ENCODE data around the gene EPO.

The EPO gene

DNA sequence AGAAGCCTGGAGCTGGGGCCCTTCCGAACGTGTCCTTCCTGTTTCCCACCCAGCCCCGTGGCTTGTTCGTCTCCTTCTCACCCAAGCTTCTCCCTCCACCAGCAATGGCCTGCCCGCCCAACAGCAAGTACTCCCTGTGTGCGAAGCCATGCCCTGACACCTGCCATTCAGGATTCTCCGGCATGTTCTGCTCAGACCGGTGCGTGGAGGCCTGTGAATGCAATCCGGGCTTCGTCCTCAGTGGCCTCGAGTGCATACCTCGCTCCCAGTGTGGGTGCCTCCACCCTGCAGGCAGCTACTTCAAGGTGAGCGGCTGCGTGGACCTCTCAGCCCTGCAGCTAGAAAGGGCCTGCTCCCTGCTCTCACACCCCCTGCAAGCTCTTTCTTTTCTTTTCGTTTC is 45.0 kb downstream of the EPO start:
- Histone ChIP-seq H3K9me3 (replicated peaks; ENCODE audit: insufficient read depth, low read length) (no peaks in the 10 kb centered on the region), H3K36me3 (replicated peaks; ENCODE audit: insufficient read depth, low read length) (no peaks in the 10 kb centered on the region), H3K9ac (ENCODE audit: low read length) (no peak overlapping the region), H3K27me3 (replicated peaks; ENCODE audit: insufficient read depth, low read length) (peaks cover 89% of the 10 kb centered on the region), H3K27ac (ENCODE audit: low read length) (no peak overlapping the region), H3K79me2 (ENCODE audit: low read length) (no peaks in the 10 kb centered on the region), H3K4me2 (ENCODE audit: low read depth, low read length) (no peak overlapping the region), H4K20me1 (ENCODE audit: insufficient read depth, low read length) (no peaks in the 10 kb centered on the region), H2AFZ (ENCODE audit: low read length) (no peak overlapping the region), H3K9me2 (replicated peaks; ENCODE audit: insufficient read depth, low read length) (no peaks in the 10 kb centered on the region), H3K4me3 (ENCODE audit: low read length) (no peak overlapping the region), H3F3A (ENCODE audit: insufficient read depth, low read length) (no peaks in the 10 kb centered on the region), H3K4me1 (ENCODE audit: low read length) (no peaks in the 10 kb centered on the region)
- no peak for DNase-seq
- TF ChIP-seq, protein P1, sequence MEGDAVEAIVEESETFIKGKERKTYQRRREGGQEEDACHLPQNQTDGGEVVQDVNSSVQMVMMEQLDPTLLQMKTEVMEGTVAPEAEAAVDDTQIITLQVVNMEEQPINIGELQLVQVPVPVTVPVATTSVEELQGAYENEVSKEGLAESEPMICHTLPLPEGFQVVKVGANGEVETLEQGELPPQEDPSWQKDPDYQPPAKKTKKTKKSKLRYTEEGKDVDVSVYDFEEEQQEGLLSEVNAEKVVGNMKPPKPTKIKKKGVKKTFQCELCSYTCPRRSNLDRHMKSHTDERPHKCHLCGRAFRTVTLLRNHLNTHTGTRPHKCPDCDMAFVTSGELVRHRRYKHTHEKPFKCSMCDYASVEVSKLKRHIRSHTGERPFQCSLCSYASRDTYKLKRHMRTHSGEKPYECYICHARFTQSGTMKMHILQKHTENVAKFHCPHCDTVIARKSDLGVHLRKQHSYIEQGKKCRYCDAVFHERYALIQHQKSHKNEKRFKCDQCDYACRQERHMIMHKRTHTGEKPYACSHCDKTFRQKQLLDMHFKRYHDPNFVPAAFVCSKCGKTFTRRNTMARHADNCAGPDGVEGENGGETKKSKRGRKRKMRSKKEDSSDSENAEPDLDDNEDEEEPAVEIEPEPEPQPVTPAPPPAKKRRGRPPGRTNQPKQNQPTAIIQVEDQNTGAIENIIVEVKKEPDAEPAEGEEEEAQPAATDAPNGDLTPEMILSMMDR (IDR thresholded peaks at IDR 0.05; ENCODE audit: low read length), result no peak

DNA sequence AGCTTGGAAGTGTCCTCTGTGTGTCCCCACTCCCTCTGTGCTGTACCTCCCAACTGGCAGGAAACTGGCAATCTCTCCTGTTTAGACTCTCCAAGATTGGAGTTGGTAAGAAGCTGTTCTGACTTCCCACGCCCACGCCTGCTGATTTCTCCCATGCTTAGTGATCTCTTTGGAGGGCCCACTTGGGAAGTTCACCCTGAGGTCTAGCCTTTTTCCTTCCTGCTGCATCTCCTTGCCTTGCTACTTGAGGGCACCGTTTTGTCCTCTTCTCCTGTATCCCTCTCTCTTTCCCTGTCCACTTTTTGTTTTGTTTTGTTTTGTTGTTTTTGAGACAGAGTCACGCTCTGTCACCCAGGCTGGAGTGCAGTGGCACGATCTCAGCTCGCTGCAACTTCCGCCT is 48.5 kb downstream of the EPO start:
- no peak for DNase-seq
- Histone ChIP-seq H4K20me1 (ENCODE audit: insufficient read depth, low read length) (no peaks in the 10 kb centered on the region), H3K27ac (ENCODE audit: low read length) (no peak overlapping the region), H3K4me1 (ENCODE audit: low read length) (no peaks in the 10 kb centered on the region), H3K79me2 (ENCODE audit: low read length) (no peaks in the 10 kb centered on the region), H3K9me3 (replicated peaks; ENCODE audit: insufficient read depth, low read length) (no peaks in the 10 kb centered on the region), H3F3A (ENCODE audit: insufficient read depth, low read length) (no peaks in the 10 kb centered on the region), H3K9me2 (replicated peaks; ENCODE audit: insufficient read depth, low read length) (no peaks in the 10 kb centered on the region), H3K9ac (ENCODE audit: low read length) (no peak overlapping the region), H2AFZ (ENCODE audit: low read length) (no peak overlapping the region), H3K4me3 (ENCODE audit: low read length) (no peak overlapping the region), H3K36me3 (replicated peaks; ENCODE audit: insufficient read depth, low read length) (no peaks in the 10 kb centered on the region), H3K27me3 (replicated peaks; ENCODE audit: insufficient read depth, low read length) (peaks cover 67% of the 10 kb centered on the region), H3K4me2 (ENCODE audit: low read depth, low read length) (no peak overlapping the region)
- TF ChIP-seq EZH2phosphoT487 (IDR thresholded peaks at IDR 0.05; ENCODE audit: low read length) (no peak), EZH2 (optimal IDR thresholded peaks at IDR 0.05; ENCODE audit: low read depth, low read length) (no peak)
- TF ChIP-seq, protein P1 (IDR thresholded peaks at IDR 0.05; ENCODE audit: low read length), result no peak
